CD4-positive, alpha-beta T cell treated with Interleukin-17A for 1 hour (primary cell): ENCODE measurements around the gene TRMO.
A peak's percentile ranks its signal among the peaks of the same experiment; 100 is the strongest.
"Not testable (repeated sequence)": the region's sequence is repeated elsewhere in the genome, so short reads cannot be mapped to it uniquely, and the experiment has no call there.

Experiments used
- DNase-seq: peaks from one replicate; pipeline ENCODE4 v3.0.0-alpha.2; 2020

The TRMO gene

GRCh38 chr9:97921959-97922724, at the start of gene TRMO:
Gene TRMO, minus strand, starts transcription at chr9:97922500. Its CDS starts 7 bp downstream, at chr9:97922493.
- peak; percentile 98 for DNase-seq

GRCh38 chr9:97970165-97970564, 47.9 kb upstream of the TRMO start:
- no peak for DNase-seq

DNA sequence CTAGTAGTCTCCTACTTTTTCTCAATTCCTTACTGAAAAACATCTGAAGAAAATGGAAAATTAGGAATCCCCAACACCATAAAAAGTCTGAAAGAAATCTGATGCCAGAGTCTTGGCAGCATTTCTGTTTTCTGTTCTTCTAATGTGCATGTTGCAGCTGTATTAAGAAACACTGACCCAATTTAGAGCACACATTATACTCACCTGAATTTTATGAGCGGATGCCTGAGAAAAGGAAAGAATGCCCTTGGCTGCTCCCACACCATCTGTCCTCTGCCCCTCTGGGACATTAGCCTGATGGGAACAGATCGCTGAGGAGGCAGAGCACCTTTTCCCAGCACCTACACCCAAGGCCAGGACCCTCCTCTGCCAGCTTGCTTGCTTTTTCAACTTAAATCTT, 46.7 kb upstream of the TRMO start:
- DNase-seq = no peak

GRCh38 chr9:97966493-97966892, 44.2 kb upstream of the TRMO start:
- no peak for DNase-seq

DNA sequence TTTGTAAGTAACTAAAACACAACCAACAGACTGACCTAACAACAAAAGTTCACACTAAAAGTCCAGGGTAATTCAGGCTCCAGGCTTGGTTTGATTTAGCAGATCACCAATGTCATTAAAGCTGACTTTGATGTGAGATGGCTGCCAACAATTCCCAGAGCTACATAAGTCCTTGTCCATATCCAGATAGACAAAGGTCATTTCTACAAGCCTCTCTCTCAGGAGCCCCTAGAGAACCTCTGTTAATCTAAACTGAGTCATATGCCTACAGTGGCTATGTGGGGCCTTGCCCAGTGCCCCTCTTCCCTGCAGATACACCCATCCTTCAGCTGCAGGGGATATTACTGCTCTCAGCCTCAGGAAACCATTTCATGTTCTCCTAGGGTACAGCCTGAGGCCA, 42.6 kb upstream of the TRMO start:
- no peak for DNase-seq

DNA sequence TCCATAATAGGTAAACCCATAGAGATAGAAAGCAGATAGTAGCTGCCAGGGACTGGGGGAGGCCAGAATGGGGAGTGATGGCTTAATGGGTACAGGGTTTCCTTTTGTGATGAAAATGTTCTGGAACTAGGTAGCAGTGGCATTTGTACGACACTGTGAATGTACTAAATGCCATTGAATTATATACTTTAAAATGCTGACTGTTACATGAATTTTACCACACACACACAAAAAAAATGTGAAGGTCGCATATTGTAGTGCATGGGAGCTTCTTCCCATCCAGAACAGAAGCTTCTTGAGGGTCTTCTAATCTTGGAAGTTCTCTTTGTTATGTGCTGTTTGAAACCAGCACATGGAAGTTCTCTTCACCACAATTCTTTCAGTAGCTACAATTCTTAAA, 40.9 kb upstream of the TRMO start:
- no peak for DNase-seq

DNA sequence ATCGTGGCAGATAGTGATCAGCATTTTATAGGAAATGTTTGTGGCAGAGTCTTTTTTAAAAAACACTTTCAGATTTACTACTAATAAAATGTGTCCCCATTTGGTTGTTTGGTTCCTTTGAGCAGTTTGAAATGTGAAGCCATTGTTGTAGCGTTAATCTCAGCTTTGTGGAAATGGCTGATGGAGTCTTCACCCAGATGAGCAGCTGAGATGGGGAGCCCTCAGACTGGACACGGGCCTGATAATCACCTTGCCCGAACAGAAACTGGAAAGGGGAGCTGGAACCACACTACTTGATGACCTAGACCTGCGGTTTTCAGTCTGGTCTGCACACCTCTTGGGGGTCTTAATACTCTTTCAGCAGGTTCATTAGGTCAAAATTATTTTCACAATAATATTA, 40.3 kb upstream of the TRMO start:
- DNase-seq = no peak

- DNase-seq = no peak
Observed at GRCh38 chr9:97962136-97962535, 39.8 kb upstream of the TRMO start.

GRCh38 chr9:97961361-97961760, 39.1 kb upstream of the TRMO start:
- no peak for DNase-seq

- not testable (repeated sequence) for DNase-seq
Observed at GRCh38 chr9:97960678-97961328, 38.5 kb upstream of the TRMO start.

DNA sequence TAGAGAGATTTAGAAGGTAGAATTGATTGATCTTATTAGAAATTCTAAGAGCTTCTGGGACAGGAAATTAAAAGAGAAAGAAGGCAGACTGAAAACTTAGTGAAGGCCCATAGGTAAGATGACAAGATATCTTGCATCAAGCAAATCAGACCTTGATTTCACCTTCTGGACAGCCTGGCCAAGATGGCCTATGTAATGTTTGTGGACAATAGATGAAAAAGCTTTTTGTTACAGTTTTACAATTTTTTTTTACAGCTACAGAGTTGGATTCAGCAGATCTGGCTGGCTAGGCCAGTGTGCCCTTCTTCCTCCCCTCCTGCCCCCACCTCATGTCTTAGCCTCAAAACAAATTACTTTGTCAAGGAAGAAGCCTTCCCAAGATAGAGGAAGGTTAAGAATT, 37.3 kb upstream of the TRMO start:
- no peak for DNase-seq

DNA sequence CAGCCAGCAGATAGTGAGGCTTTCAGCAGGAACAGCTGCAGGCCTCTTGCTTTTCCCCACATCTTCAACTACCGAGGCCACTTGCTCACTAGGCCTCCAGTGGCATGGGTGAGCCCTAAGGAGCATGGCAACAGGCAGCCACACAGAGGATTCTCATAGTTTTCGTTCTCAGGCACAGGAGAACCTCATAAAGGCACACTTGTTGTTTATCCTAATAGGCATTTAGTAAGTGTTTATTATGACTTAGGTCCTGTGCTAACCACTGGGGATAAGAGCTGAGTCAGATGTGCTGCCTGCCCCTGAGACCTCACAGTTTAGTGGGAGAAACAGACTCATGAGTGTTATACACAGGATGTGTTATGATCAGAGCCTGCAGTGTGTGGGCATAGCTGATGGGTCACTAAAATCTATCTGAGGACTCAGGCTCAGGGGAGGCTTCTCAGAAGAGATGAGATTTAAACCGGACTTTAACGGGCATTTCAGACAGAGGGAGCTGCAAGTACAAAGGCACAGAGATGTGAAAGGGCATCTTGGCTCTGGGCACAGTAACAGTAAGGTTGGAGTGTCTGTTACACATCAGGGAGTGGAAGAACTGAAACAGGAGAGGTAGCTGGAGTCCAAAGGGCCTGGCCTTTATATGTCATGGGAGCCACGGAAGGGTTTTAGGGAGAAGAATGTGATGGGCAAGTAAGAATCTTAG, 36.7 kb upstream of the TRMO start:
- no peak for DNase-seq

DNA sequence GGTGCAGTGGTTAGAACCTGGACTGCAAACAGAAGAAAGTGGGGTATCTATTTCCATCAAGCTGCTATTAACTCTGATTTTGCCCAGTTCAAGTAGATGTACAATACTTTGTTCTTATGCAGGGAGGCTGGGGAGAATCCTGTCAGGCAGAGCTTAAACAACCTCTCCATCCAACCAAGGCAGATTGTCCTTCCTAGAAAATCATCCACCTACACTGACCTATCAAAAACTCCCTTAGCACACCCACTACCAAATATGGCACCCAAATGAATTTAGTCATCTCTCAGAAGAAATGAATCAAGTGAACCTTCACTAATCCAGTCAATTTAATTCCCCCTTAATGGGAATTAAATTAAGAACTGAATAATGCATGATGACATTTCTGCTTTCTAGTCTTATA, 34.0 kb upstream of the TRMO start:
- no peak for DNase-seq

DNA sequence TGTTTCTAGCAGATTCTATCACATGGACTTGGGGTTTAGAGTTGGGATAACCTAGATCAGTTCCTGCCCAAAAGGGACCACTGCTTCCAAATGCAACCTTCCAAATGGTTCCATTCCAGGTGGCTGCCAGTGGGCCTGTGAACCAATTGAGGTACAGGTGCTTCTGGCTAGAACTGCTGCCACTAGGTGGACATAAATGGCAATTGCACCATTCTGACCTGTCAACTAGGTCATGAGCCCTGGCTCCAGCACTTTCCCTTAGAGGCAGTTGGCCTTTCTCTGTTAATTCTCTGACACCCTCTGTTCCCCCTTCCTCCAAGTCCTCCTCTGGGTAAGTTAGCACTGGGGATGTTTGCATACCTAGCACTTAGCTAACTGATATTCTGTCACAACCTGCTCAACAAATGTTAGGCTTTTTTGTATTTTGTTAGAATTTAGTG, 32.3 kb upstream of the TRMO start:
- peak; percentile 76 for DNase-seq

GRCh38 chr9:97950873-97951272, 28.6 kb upstream of the TRMO start:
- peak; percentile 14 for DNase-seq

DNA sequence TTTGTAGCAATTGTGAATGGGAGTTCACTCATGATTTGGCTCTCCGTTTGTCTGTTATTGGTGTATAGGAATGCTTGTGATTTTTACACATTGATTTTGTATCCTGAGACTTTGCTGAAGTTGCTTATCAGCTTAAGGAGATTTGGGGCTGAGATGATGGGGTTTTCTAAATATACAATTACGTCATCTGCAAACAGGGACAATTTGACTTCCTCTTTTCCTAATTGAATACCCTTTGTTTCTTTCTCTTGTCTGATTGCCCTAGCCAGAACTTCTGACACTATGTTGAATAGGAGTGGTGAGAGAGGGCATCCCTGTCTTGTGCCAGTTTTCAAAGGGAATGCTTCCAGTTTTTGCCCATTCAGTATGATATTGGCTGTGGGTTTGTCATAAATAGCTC, 24.8 kb upstream of the TRMO start:
- DNase-seq = not testable (repeated sequence)

DNA sequence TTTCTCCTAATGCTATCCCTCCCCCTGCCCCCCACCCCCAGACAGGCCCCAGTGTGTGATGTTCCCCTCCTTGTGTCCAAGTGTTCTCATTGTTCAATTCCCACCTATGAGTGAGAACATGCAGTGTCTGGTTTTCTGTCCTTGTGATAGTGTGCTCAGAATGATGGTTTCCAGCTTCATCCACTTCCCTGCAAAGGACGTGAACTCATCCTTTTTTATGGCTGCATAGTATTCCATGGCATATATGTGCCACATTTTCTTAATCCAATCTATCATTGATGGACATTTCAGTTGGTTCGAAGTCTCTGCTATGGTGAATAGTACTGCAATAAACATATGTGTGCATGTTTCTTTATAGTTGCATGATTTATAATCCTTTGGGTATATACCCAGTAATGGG, 23.2 kb upstream of the TRMO start:
- not testable (repeated sequence) for DNase-seq

DNA sequence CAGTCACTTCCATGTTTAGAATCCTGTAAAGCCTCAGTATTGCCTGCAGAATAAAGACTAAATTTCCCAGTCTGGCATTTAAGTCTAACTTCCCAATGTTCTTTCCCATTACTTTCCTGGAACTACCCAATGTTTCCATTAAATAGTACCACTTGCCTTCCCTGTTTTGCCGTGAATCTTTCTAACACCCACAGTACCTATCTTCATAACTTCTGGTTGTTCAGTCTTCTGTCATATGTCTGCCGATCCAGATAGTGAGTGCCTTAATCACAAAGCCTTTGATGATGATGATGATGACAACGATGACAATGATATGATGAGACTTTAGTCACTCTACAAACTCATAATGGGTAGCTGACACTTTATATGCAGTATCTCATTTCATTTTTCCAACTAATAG, 22.3 kb upstream of the TRMO start:
- DNase-seq = no peak

DNA sequence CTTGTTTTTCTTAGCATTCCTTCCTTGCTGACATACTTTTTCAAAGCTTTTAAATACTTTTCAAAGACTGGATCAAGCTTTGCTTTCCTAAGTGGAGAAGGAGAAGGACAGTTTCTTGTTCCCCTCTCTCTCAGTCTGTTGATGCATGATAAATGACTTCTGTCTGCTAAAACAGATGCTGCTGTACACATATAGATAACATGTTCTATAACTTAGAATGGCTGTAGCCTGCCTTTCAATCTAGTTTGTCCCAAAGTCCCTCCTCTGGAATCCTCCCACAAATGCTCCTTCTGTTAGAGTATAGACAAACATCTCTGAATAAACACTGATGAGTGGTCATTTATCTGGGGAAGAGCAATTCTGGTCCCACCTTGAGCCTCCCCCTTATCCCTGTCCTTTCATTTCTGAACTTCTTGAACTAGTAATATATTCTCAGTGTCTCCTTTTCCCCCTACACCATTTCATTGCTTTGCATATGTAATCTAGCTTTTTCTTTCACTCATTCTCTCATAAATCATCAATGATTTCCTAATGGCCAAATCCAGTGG, 21.1 kb upstream of the TRMO start:
- DNase-seq = no peak

- DNase-seq = no peak
Observed at GRCh38 chr9:97941323-97941722, 19.0 kb upstream of the TRMO start.

GRCh38 chr9:97940741-97941140, 18.4 kb upstream of the TRMO start:
- no peak for DNase-seq

DNA sequence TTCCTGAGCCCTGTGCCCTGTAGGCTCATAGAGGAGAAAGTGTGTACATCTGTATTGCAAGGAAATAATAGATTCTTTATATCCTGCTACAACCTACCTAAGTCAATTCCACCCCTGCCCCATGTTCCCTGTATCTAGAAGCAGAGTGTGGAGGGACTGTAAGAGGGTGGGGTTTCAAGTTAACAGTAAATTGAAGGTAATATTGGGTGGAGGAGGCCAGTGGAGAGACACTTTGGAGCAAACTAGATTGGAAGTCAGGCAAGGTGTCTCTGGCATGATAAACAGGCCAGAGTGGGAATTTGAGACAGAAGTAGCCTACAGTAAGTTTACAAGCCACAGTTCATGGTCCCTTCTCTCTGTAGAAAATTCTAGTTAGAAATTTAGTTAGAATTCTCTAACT, 17.9 kb upstream of the TRMO start:
- no peak for DNase-seq

GRCh38 chr9:97938081-97938644, 15.9 kb upstream of the TRMO start, which contains the start of gene HEMGN:
Gene HEMGN, minus strand, starts transcription at chr9:97938172. Its CDS starts 36 bp downstream, at chr9:97938136.
- DNase-seq = peak; percentile 76
